CMK (cell line): ENCODE results near the gene ATF3.
A peak's percentile ranks its signal among the peaks of the same experiment; 100 is the strongest.
"Not testable (repeated sequence)": the region's sequence is repeated elsewhere in the genome, so short reads cannot be mapped to it uniquely, and the experiment has no call there.

Source experiments
- DNase-seq: peaks from one replicate; pipeline ENCODE4 v3.0.0-alpha.2; 2010; ENCODE audit warnings: low read depth

Gene ATF3

DNA sequence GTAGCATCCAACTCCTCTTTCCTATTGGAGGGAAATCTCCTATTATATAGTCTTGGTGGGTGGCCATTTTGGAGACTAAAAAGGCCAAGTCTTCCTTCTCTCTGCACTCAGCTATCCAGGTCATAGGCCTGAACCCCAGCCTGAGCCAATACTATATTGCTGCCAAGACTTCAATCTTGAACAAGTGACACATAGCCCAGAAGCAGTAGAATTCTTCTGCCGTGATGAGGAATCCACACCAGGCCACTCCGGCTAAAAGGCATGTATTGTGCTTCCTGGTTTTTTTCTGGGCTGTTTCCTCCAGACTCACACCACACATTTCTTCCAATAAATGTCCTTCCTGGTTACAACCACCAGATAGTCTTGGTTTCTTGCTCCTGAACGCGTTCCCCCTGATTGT lies 43.0 kb downstream of the ATF3 start:
- no peak for DNase-seq

GRCh38 chr1:212651977-212652376 lies 43.4 kb downstream of the ATF3 start:
- DNase-seq: no peak

GRCh38 chr1:212652609-212653008 lies 44.0 kb downstream of the ATF3 start:
- DNase-seq: no peak

- DNase-seq: no peak
These were observed 47.3 kb downstream of the ATF3 start for GRCh38 chr1:212655668-212656440.

DNA sequence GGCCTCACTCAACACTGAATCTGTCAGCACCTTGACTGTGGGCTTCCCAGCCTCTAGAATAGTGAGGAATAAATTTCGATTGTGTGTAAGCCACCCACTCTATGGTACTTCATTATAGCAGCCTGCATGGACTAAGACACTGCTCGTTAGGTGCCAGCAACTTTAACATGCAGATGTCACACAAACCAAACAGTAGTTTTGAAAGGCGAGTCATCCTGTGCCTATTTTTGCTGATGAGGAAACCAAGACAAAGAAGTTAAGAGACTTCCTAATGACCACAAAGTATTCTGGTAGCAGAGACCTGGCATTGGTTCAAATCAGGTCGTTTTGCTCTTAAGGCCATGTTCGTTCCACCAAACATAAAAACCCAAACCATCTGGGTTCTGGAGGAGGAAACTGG lies 48.2 kb downstream of the ATF3 start:
- DNase-seq: no peak

GRCh38 chr1:212658250-212658649 lies 49.7 kb downstream of the ATF3 start:
- not testable (repeated sequence) for DNase-seq

- no peak for DNase-seq
These were observed 56.0 kb downstream of the ATF3 start for GRCh38 chr1:212664409-212665199.

- peak; percentile 38 for DNase-seq
These were observed 56.9 kb downstream of the ATF3 start for GRCh38 chr1:212665241-212666115.

DNA sequence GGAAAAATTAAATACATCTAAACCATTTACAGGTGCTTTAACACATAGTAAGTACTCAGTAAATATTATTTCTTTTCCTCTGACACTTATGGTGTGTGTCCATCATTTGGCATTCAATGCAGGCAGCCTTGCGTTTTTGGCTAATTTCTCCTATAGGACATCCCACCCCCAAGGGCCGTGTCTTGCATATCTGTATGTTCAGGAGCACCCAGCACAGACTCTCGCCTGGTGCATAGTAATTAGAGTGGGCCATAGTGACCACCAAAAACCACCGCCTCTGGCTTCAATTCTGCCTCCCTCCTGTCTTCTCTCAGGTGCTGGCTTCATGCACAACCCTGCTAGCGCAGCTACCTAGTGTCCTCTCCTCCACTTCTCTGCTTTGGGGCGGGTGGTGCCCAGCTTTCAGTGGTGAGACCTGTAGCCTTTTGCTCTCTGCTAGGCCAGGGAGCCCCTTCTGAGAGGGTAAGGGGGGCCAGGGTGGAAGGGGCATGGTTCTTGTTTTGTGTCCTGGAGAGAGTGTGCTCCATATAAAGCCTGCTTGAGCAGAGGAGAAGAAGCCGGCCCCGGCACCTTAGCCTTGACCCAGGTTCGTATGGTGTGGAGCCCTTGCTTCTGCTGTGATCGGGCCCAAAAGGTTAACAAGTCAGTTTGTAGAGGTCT lies 57.7 kb downstream of the ATF3 start:
- DNase-seq: no peak

DNA sequence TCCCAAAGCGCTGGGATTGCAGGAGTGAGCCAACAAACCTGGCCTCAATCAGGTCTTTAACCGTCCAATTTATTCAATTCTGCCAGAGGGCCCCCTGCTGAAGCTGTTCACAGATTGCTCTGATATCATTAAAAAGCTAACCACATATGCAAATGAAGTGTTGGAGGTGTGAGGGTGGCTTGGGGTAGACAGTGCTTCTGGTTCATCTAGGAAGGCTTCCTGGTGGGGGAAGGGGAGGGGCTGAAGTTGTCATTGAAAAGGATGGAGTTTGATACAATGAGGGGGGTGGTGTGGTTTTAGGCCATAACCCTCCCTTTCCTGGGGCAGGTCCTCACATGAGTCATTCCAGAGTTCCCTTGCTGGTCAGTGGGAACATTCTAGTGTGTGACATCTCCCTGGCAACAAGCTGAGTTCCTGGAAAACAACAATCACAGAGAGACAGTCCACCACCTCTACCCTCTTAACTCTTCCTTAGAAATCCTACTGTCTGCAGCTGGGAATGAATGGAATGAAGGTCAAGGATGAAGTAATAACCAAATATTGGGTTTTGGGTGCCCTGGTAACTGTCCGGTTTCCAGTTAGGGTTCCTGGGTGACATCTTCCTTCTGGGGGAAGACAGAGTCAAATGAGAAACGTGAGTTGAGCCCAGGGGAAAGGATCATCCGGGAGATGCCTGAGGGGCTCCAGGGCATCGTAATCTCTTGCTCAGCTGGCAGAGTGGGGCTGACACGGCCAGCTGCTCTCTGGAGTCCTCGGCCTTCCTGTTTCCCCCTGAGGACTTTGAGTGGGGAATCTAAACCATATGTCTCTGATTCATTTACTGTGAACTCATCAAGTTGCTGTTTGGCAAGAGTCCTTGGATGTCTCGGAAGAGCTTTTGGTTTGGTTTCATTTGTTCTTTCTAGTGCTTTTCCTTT lies 58.9 kb downstream of the ATF3 start:
- DNase-seq: no peak

DNA sequence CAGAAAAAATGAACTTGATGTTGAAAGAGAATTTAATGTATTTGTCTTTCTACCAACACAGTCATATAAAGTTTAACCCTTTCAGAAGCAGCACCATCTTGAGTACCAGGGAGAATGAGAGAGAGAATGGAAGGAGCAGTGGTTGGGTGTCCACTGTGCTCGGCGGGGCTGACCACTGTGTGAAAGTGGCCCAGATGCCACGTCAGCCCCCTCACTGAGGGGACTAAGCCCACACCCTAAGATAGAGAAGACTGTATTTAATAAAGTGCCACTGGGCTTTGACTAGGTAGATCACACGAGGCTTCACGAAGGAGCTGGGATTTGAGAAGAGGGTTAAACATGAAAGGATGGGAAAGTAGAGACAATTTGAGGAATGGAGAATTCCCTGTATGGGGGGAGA lies 59.9 kb downstream of the ATF3 start:
- DNase-seq: no peak

DNA sequence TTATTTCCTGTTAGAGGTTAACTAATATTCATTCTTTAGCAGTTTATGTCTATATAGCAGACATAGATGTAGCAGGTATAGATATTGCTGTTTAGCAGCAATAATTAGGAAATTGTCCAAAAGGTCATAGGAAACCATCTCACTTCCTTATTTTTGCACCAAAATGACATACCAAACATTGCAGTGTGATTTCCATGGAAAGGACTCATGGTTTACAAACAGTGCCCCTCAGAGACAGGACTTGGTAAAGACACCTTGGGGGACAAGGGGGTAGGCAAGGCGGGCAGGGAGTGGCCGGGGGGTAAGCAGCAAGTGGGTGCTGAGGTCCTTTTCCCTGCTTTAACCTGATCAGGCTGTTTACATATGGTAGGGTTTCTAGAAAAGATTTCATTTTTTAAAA lies 60.5 kb downstream of the ATF3 start:
- no peak for DNase-seq

- DNase-seq: no peak
These were observed 61.0 kb downstream of the ATF3 start for GRCh38 chr1:212669600-212669999.

DNA sequence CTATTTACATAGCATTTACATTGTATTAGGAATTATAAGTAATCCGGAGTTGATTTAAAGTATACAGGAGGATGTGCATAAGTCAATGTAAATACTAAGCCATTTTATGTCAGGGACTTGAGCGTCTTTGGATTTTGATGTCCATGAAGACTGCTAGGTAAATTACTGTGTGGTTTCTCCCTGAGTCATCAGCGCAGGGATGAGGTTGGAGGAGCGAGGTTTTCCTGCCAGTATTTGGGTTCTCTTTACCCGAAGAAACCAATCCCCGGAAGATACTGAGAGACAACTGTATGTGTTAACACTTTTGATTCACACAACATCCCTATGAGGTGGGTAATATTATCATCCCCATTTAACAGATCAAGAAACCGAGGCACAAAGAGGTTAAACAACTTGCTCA lies 61.7 kb downstream of the ATF3 start:
- no peak for DNase-seq
